Neuronal stem cell (in vitro differentiated cells): ENCODE measurements around the gene SGSH.
A peak's percentile ranks its signal among the peaks of the same experiment; 100 is the strongest.

ENCODE experiments used
- DNase-seq: peaks from one replicate; pipeline ENCODE4 v3.0.0-alpha.2; 2013; ENCODE audit warnings: low spot score
- H2AFZ ChIP-seq: one replicate; pipeline ENCODE4 v1.6.1; 2013; ENCODE audit warnings: mild to moderate bottlenecking, low read length, inconsistent platforms
- H2AK5ac ChIP-seq: 2 replicates; pipeline ENCODE4 v1.6.1; 2013; ENCODE audit warnings: low read depth, mild to moderate bottlenecking, inconsistent platforms, low read length, moderate library complexity, mixed read lengths
- H2BK120ac ChIP-seq: 2 replicates; pipeline ENCODE4 v1.6.1; 2013; ENCODE audit warnings: low read depth, mild to moderate bottlenecking, inconsistent platforms, low read length, moderate library complexity, mixed read lengths
- H2BK12ac ChIP-seq: one replicate; pipeline ENCODE4 v1.6.1; 2013; ENCODE audit warnings: low read length, inconsistent platforms
- H2BK15ac ChIP-seq: 2 replicates; pipeline ENCODE4 v1.6.1; 2013; ENCODE audit warnings: mild to moderate bottlenecking, low read length, inconsistent platforms, mixed read lengths
- H2BK5ac ChIP-seq: one replicate; pipeline ENCODE4 v1.6.1; 2013; ENCODE audit warnings: inconsistent platforms, mild to moderate bottlenecking, low read length, moderate library complexity
- H3K14ac ChIP-seq: one replicate; pipeline ENCODE4 v1.6.1; 2013; ENCODE audit warnings: low read length, inconsistent platforms
- H3K18ac ChIP-seq: 2 replicates; pipeline ENCODE4 v1.6.1; 2013; ENCODE audit warnings: low read length, inconsistent platforms
- H3K23ac ChIP-seq: 2 replicates; pipeline ENCODE4 v1.6.1; 2013; ENCODE audit warnings: low read depth, mild to moderate bottlenecking, mixed read lengths, low read length, inconsistent platforms; ENCODE audit not compliant: poor library complexity
- H3K27ac ChIP-seq: replicated peaks from 3 replicates; pipeline ENCODE4 v1.5.1; 2013; ENCODE audit warnings: low read length, inconsistent platforms
- H3K27me3 ChIP-seq, 3 experiments: 2 replicates each; pipeline ENCODE4 v1.6.1; 2013; ENCODE audit warnings: low read length in 3 of 3, mild to moderate bottlenecking in 2 of 3, inconsistent platforms in 1 of 3, low read depth in 1 of 3, mixed read lengths in 1 of 3, moderate library complexity in 1 of 3; ENCODE audit not compliant: control insufficient read depth in 3 of 3, insufficient read depth in 3 of 3
- H3K36me3 ChIP-seq, 2 donors: replicated peaks in 1 of 2; 2 replicates each; pipeline ENCODE4 v1.6.1; 2013; ENCODE audit warnings: low read length in 2 of 2; ENCODE audit not compliant: control insufficient read depth in 2 of 2, insufficient read depth in 2 of 2
- H3K4ac ChIP-seq: 2 replicates; pipeline ENCODE4 v1.6.1; 2013; ENCODE audit warnings: inconsistent platforms, mild to moderate bottlenecking, low read length, moderate library complexity
- H3K4me1 ChIP-seq, 2 donors: 1 replicate in 1 of 2; 2 replicates in 1 of 2; pipeline ENCODE4 v1.6.1; 2013; ENCODE audit warnings: low read length in 2 of 2, low read depth in 1 of 2; ENCODE audit not compliant: control insufficient read depth in 2 of 2, insufficient read depth in 1 of 2
- H3K4me2 ChIP-seq: one replicate; pipeline ENCODE4 v1.6.1; 2013; ENCODE audit warnings: mild to moderate bottlenecking, low read length, inconsistent platforms; ENCODE audit not compliant: insufficient read depth, poor library complexity, severe bottlenecking
- H3K4me3 ChIP-seq, 2 donors: 2 replicates each; pipeline ENCODE4 v1.5.1; 2013; ENCODE audit warnings: low read length in 2 of 2, mild to moderate bottlenecking in 2 of 2, inconsistent platforms in 1 of 2, moderate library complexity in 1 of 2
- H3K79me1 ChIP-seq: one replicate; pipeline ENCODE4 v1.6.1; 2013; ENCODE audit warnings: low read depth, mild to moderate bottlenecking, inconsistent platforms, low read length, moderate library complexity
- H3K9ac ChIP-seq: one replicate; pipeline ENCODE4 v1.6.1; 2013; ENCODE audit warnings: mild to moderate bottlenecking, low read depth, low read length, inconsistent platforms; ENCODE audit not compliant: poor library complexity
- H3K9me3 ChIP-seq, 2 donors: replicated peaks in 1 of 2; 2 replicates each; pipeline versions ENCODE3 to v1.6.1; 2013; ENCODE audit warnings: low read length in 2 of 2, mild to moderate bottlenecking in 2 of 2, inconsistent platforms in 1 of 2, low read depth in 1 of 2, mixed read lengths in 1 of 2, moderate library complexity in 1 of 2; ENCODE audit not compliant: control insufficient read depth in 2 of 2, insufficient read depth in 1 of 2
- H4K8ac ChIP-seq: one replicate; pipeline ENCODE4 v1.6.1; 2013; ENCODE audit warnings: low read depth, mild to moderate bottlenecking, inconsistent platforms, low read length, moderate library complexity
- H4K91ac ChIP-seq: one replicate; pipeline ENCODE4 v1.6.1; 2013; ENCODE audit warnings: low read length, low read depth, mild to moderate bottlenecking, inconsistent platforms; ENCODE audit not compliant: poor library complexity
- WGBS, 2 donors: extraction: QIAGEN DNeasy Blood & Tissue Kit; methylation state at CpG; one replicate each; pipeline ENCODE4 v1.1.7; 2013; ENCODE audit warnings: missing lambda C conversion rate in 2 of 2, mixed read lengths in 1 of 2; ENCODE audit not compliant: insufficient read length in 2 of 2, insufficient replicate concordance in 1 of 2; ENCODE audit errors: extremely low coverage in 2 of 2; 5-methylcytosine and 5-hydroxymethylcytosine counted together

The SGSH gene

GRCh38 chr17:80216473-80217456 is 3.4 kb downstream of the SGSH start:
- no peak overlapping the region for H2BK12ac ChIP-seq
- no CpG with 5 or more reads among the region's 40 CpGs for WGBS, 2 donors
- no peak overlapping the region for H3K4me2 ChIP-seq
- no peak overlapping the region for H3K4ac ChIP-seq
- no peak overlapping the region for H2BK120ac ChIP-seq
- H3K18ac ChIP-seq: no peak overlapping the region
- no peak overlapping the region for H2BK15ac ChIP-seq
- no peak overlapping the region for H2BK5ac ChIP-seq
- H3K23ac ChIP-seq: no peak overlapping the region
- no peak overlapping the region for H3K14ac ChIP-seq
- no peak overlapping the region for H2AFZ ChIP-seq
- no peak overlapping the region for H4K91ac ChIP-seq
- no peaks in the 10 kb centered on the region for H3K27me3 ChIP-seq
- H3K9me3 ChIP-seq: no peaks in the 10 kb centered on the region
- H3K4me1 ChIP-seq: peaks cover 7 to 14% of the 10 kb centered on the region in 2 donors
- H4K8ac ChIP-seq: no peak overlapping the region
- DNase-seq: no peak
- peaks cover 10 to 33% of the 10 kb centered on the region in 2 donors for H3K36me3 ChIP-seq
- peaks cover 7% of the 10 kb centered on the region for H3K79me1 ChIP-seq
- H3K4me3 ChIP-seq: peak overlapping the region in 1 of 2 donors; percentile 31
- no peak overlapping the region for H3K27ac ChIP-seq
- H2AK5ac ChIP-seq: no peak overlapping the region
- no peak overlapping the region for H3K9ac ChIP-seq

GRCh38 chr17:80214878-80215210 is 5.3 kb downstream of the SGSH start:
- Histone ChIP-seq H3K14ac (peak overlapping the region; percentile 56), H2BK15ac (no peak overlapping the region), H3K4ac (no peak overlapping the region), H2BK12ac (no peak overlapping the region), H2BK120ac (no peak overlapping the region), H3K79me1 (peaks cover 8% of the 10 kb centered on the region), H4K8ac (no peak overlapping the region), H2BK5ac (no peak overlapping the region), H2AK5ac (no peak overlapping the region), H4K91ac (no peak overlapping the region), H3K4me2 (no peak overlapping the region), H2AFZ (no peak overlapping the region), H3K23ac (peak overlapping the region; percentile 55), H3K18ac (no peak overlapping the region), H3K9ac (peak overlapping the region; percentile 44), H3K9me3 (no peaks in the 10 kb centered on the region), H3K4me3 (no peak overlapping the region), H3K27me3 (no peaks in the 10 kb centered on the region), H3K27ac (no peak overlapping the region), H3K4me1 (peaks cover 5% of the 10 kb centered on the region in 2 donors), H3K36me3 (peaks cover 23 to 52% of the 10 kb centered on the region in 2 donors)
- no CpG with 5 or more reads among the region's 17 CpGs for WGBS, 2 donors
- no peak for DNase-seq

- no peaks in the 10 kb centered on the region for H3K27me3 ChIP-seq
Measured at GRCh38 chr17:80214012-80214877, 5.9 kb downstream of the SGSH start.

GRCh38 chr17:80213643-80213975 is 6.5 kb downstream of the SGSH start:
- no peak overlapping the region for H2BK5ac ChIP-seq
- H4K8ac ChIP-seq: no peak overlapping the region
- no peak overlapping the region for H3K14ac ChIP-seq
- no peak overlapping the region for H3K4me3 ChIP-seq
- H3K9ac ChIP-seq: no peak overlapping the region
- H3K4ac ChIP-seq: no peak overlapping the region
- no peak overlapping the region for H2AK5ac ChIP-seq
- H3K27me3 ChIP-seq: no peaks in the 10 kb centered on the region
- H3K23ac ChIP-seq: no peak overlapping the region
- H2BK120ac ChIP-seq: no peak overlapping the region
- H3K79me1 ChIP-seq: peaks cover 7% of the 10 kb centered on the region
- H3K9me3 ChIP-seq: no peaks in the 10 kb centered on the region
- H4K91ac ChIP-seq: no peak overlapping the region
- no peak overlapping the region for H2BK15ac ChIP-seq
- H3K27ac ChIP-seq: no peak overlapping the region
- peaks cover 23 to 64% of the 10 kb centered on the region in 2 donors for H3K36me3 ChIP-seq
- H2BK12ac ChIP-seq: no peak overlapping the region
- H3K4me2 ChIP-seq: no peak overlapping the region
- no peak for DNase-seq
- no peak overlapping the region for H2AFZ ChIP-seq
- H3K18ac ChIP-seq: no peak overlapping the region
- no CpG with 5 or more reads among the region's 17 CpGs for WGBS, 2 donors
- H3K4me1 ChIP-seq: no peaks in the 10 kb centered on the region

More at GRCh38 chr17:80214012-80214877, 5.9 kb downstream of the SGSH start:
- Histone ChIP-seq H3K4me1 (peaks cover 0 to 2% of the 10 kb centered on the region in 2 donors), H4K91ac (no peak overlapping the region), H3K27ac (no peak overlapping the region), H2AFZ (no peak overlapping the region), H2BK120ac (no peak overlapping the region), H3K9ac (peak overlapping the region; percentile 44), H3K4ac (no peak overlapping the region), H2BK12ac (no peak overlapping the region), H3K18ac (no peak overlapping the region), H3K4me2 (no peak overlapping the region), H4K8ac (peak overlapping the region; percentile 43), H3K9me3 (no peaks in the 10 kb centered on the region), H2AK5ac (no peak overlapping the region), H3K23ac (peak overlapping the region; percentile 55), H2BK5ac (no peak overlapping the region), H3K36me3 (peaks cover 23 to 58% of the 10 kb centered on the region in 2 donors), H3K79me1 (peaks cover 7% of the 10 kb centered on the region), H2BK15ac (no peak overlapping the region), H3K14ac (peak overlapping the region; percentile 56), H3K4me3 (no peak overlapping the region)
- WGBS, 2 donors: no CpG with 5 or more reads among the region's 48 CpGs
- no peak for DNase-seq
